Sigmoid colon (tissue), 7 donors: ENCODE results near the gene CLTC. TPM values are rescaled to one million over a fixed set of nuclear protein-coding genes. Genes with fewer than 3 reads are reported as not detected.

Experiments used
- DNase-seq: peaks from one replicate; pipeline ENCODE4 v3.0.0-alpha.2; 2019
- H3K27ac ChIP-seq, 4 donors: fragments of 200-600 bp; sonication (generic); one replicate each; pipeline ENCODE4 v1.5.1; 2016 to 2019; ENCODE audit warnings: mild to moderate bottlenecking in 1 of 4
- H3K27me3 ChIP-seq, 3 donors: fragments of 200-600 bp; sonication (generic); one replicate each; pipeline ENCODE4 v1.5.1; 2019; ENCODE audit warnings: mild to moderate bottlenecking in 1 of 3
- H3K36me3 ChIP-seq, 4 donors: fragments of 200-600 bp; sonication (generic); one replicate each; pipeline ENCODE4 v1.5.1; 2016 to 2019
- H3K4me1 ChIP-seq, 4 donors: fragments of 200-600 bp; sonication (generic); one replicate each; pipeline ENCODE4 v1.5.1; 2017 to 2019
- H3K4me3 ChIP-seq, 4 donors: fragments of 200-600 bp; sonication (generic); one replicate each; pipeline ENCODE4 v1.5.1; 2017 to 2019; ENCODE audit warnings: mild to moderate bottlenecking in 2 of 4, moderate library complexity in 1 of 4
- H3K9me3 ChIP-seq, 4 donors: fragments of 200-600 bp in 3 of 4; sonication (generic) in 3 of 4; one replicate each; pipeline versions ENCODE4 v1.5.1 to v1.6.1; 2013 to 2019
- CTCF ChIP-seq, 4 experiments: fragments of 450-650 bp in 3 of 4; fragments of 200-600 bp in 1 of 4; IDR thresholded peaks; one replicate each; pipeline ENCODE4 v1.5.1; 2016 to 2019; ENCODE audit warnings: antibody characterized with exemption in 4 of 4, mild to moderate bottlenecking in 3 of 4, moderate library complexity in 2 of 4
- EP300 ChIP-seq, 4 donors: sonication (generic); formaldehyde crosslinking; IDR thresholded peaks; one replicate each; pipeline ENCODE4 v1.6.1; 2017; ENCODE audit warnings: antibody characterized with exemption in 4 of 4
- POLR2A ChIP-seq, 2 donors: fragments of 450-650 bp; IDR thresholded peaks; one replicate each; pipeline ENCODE4 v1.6.1; 2016; ENCODE audit warnings: antibody characterized with exemption in 2 of 2, mild to moderate bottlenecking in 2 of 2, moderate library complexity in 2 of 2
- POLR2AphosphoS5 ChIP-seq, 4 donors: sonication (generic); formaldehyde crosslinking; IDR thresholded peaks; one replicate each; pipeline ENCODE4 v1.6.1; 2017; ENCODE audit warnings: antibody characterized with exemption in 4 of 4
- WGBS, 2 donors: extraction: QIAGEN DNeasy Blood & Tissue Kit; methylation state at CpG; one replicate each; pipeline ENCODE4 v1.1.7; 2013; 5-methylcytosine and 5-hydroxymethylcytosine counted together
- intact Hi-C: fragments of 100-400 bp; cut with DNase I; formaldehyde crosslinking; loops from one replicate; pipeline ENCODE4 v1.15.1; 2023
- polyA plus RNA-seq, 3 donors: library from polyadenylated mRNA; stranded (reverse); fragments of 200-250 nt; gene quantifications; one replicate each; pipeline ENCODE4 v1.2.3, GENCODE V29; 2013
- total RNA-seq, 4 donors: library from RNA; depleted of rRNA; stranded (reverse); fragments of >200 nt; gene quantifications; one replicate each; pipeline ENCODE4 v1.1.0, GENCODE V29; 2016
- donor health status: healthy with polysubstance abuse.
- donor health status: Bipolar disorder and iron deficiency.
- donor health status: healthy.

CLTC gene
- total and polyA plus RNA-seq, 7 donors, result 87.1 to 236 (median 206) TPM

DNA sequence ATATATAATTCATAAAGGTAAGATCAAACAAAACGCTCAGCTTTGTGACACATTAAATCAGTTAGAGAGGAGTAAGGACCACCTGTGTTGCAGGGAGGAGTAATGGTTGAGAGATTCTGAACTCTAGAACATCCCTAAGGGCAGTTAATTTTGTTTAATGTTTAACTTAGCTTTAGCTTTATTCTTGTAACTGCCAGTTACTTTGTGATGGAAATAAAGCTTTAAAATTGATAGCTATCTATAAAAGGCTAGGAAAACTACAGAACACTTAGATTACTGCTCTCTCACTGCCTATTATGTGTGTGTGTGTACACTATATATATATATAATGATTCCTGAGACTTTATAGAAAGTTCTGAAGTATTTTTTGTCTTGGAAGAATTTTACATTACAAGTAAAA is 49.7 kb downstream of the CLTC start:
- 17 to 37% methylated on average over 1 of the region's 1 CpG for WGBS, 2 donors
- peaks cover 11 to 90% (median 38%) of the 10 kb centered on the region in 4 donors for H3K36me3 ChIP-seq

GRCh38 chr17:59669944-59670343 is 50.2 kb downstream of the CLTC start:
- peaks cover 0 to 7% (median 2%) of the 10 kb centered on the region in 4 donors for H3K4me1 ChIP-seq
- H3K9me3 ChIP-seq, result no peaks in the 10 kb centered on the region
- H3K4me3 ChIP-seq, result no peak overlapping the region
- intact Hi-C loops, result loop anchor here (10.0 kb wide), 1 partner anchor 255 kb away; no protein-coding TSS in a partner anchor
- peaks cover 11 to 90% (median 38%) of the 10 kb centered on the region in 4 donors for H3K36me3 ChIP-seq
- WGBS, 2 donors, result 42 to 83% methylated on average over 1 of the region's 1 CpG
- H3K27me3 ChIP-seq, result no peaks in the 10 kb centered on the region
- TF ChIP-seq EP300 (IDR thresholded peaks at IDR 0.05), result no peak
- no peak for TF ChIP-seq POLR2AphosphoS5 (IDR thresholded peaks at IDR 0.05)
- no peak for TF ChIP-seq POLR2A (IDR thresholded peaks at IDR 0.05)
- TF ChIP-seq CTCF (IDR thresholded peaks at IDR 0.05), result no peak
- H3K27ac ChIP-seq, result no peak overlapping the region
- no peak for DNase-seq

More for the DNA sequence above, 49.7 kb downstream of the CLTC start:
- no peaks in the 10 kb centered on the region for H3K9me3 ChIP-seq
- DNase-seq, result no peak
- no peak overlapping the region for H3K4me3 ChIP-seq
- peaks cover 0 to 7% (median 2%) of the 10 kb centered on the region in 4 donors for H3K4me1 ChIP-seq
- no peaks in the 10 kb centered on the region for H3K27me3 ChIP-seq
- TF ChIP-seq POLR2A (IDR thresholded peaks at IDR 0.05) (no peak), CTCF (IDR thresholded peaks at IDR 0.05) (no peak), EP300 (IDR thresholded peaks at IDR 0.05) (no peak), POLR2AphosphoS5 (IDR thresholded peaks at IDR 0.05) (no peak)
- peak overlapping the region in 2 of 4 donors; percentile 8 to 46 for H3K27ac ChIP-seq
- intact Hi-C loops, result loop anchor here (10.0 kb wide), 1 partner anchor 255 kb away; no protein-coding TSS in a partner anchor

DNA sequence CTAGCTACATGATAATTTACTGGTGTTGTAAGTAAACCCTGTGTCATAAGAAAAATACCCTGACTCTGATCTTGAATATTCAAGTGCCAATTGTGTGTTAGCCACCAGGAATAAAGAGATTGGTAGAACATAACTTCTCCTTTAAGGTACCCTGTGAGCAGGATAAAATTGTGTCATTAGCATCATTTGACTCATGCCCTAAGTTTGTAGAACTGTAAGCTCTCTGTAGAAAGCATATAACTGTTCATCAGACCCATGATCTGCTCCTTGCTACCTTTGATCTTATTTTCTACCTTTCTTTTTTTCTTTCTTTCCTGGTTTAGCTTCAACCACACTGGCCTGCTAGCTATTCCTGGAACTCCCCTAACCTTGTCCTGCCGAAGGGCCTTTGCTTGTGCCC is 51.7 kb downstream of the CLTC start:
- no peak overlapping the region for H3K4me3 ChIP-seq
- no peaks in the 10 kb centered on the region for H3K27me3 ChIP-seq
- intact Hi-C loops, result no loop called here
- no peak for DNase-seq
- no peak overlapping the region for H3K27ac ChIP-seq
- WGBS, 2 donors, result 74 to 77% methylated on average over 1 of the region's 1 CpG
- H3K4me1 ChIP-seq, result peaks cover 0 to 7% (median 2%) of the 10 kb centered on the region in 4 donors
- H3K9me3 ChIP-seq, result no peaks in the 10 kb centered on the region
- no peak for TF ChIP-seq POLR2AphosphoS5 (IDR thresholded peaks at IDR 0.05)
- no peak for TF ChIP-seq POLR2A (IDR thresholded peaks at IDR 0.05)
- no peak for TF ChIP-seq CTCF (IDR thresholded peaks at IDR 0.05)
- no peak for TF ChIP-seq EP300 (IDR thresholded peaks at IDR 0.05)
- peaks cover 11 to 90% (median 28%) of the 10 kb centered on the region in 4 donors for H3K36me3 ChIP-seq

- WGBS, 2 donors, result 42 to 62% methylated on average over 1 of the region's 1 CpG
- H3K27me3 ChIP-seq, result no peaks in the 10 kb centered on the region
- no peak overlapping the region for H3K4me3 ChIP-seq
- TF ChIP-seq EP300 (IDR thresholded peaks at IDR 0.05) (no peak), POLR2A (IDR thresholded peaks at IDR 0.05) (no peak), POLR2AphosphoS5 (IDR thresholded peaks at IDR 0.05) (no peak), CTCF (IDR thresholded peaks at IDR 0.05) (no peak)
- H3K4me1 ChIP-seq, result peaks cover 0 to 10% (median 2%) of the 10 kb centered on the region in 4 donors
- H3K9me3 ChIP-seq, result no peaks in the 10 kb centered on the region
- no peak for DNase-seq
- H3K36me3 ChIP-seq, result peaks cover 15 to 90% (median 32%) of the 10 kb centered on the region in 4 donors
- intact Hi-C loops, result no loop called here
- H3K27ac ChIP-seq, result no peak overlapping the region
Measured at GRCh38 chr17:59675231-59675630, 55.5 kb downstream of the CLTC start.

- H3K27me3 ChIP-seq, result no peaks in the 10 kb centered on the region
- no peak overlapping the region for H3K4me3 ChIP-seq
- WGBS, 2 donors, result 75 to 83% methylated on average over 7 of the region's 7 CpGs
- no peak overlapping the region for H3K27ac ChIP-seq
- no peak for DNase-seq
- TF ChIP-seq POLR2A (IDR thresholded peaks at IDR 0.05), result no peak
- no peak for TF ChIP-seq POLR2AphosphoS5 (IDR thresholded peaks at IDR 0.05)
- no peak for TF ChIP-seq EP300 (IDR thresholded peaks at IDR 0.05)
- no peak for TF ChIP-seq CTCF (IDR thresholded peaks at IDR 0.05)
- H3K9me3 ChIP-seq, result no peaks in the 10 kb centered on the region
- peaks cover 0 to 13% (median 3%) of the 10 kb centered on the region in 4 donors for H3K4me1 ChIP-seq
- intact Hi-C loops, result no loop called here
- peaks cover 19 to 93% (median 37%) of the 10 kb centered on the region in 4 donors for H3K36me3 ChIP-seq
Measured at GRCh38 chr17:59676716-59677115, 57.0 kb downstream of the CLTC start.
